SK-N-SH (cell line): ENCODE data around the gene USP26.

ENCODE experiments used
- CHD2 ChIP-seq: fragments of 150-350 bp; IDR thresholded peaks from 2 replicates; pipeline ENCODE4 v1.6.1; 2018; ENCODE audit warnings: low read length; ENCODE audit not compliant: partially characterized antibody
- CTCF ChIP-seq: fragments of 200-600 bp; sonication (generic); IDR thresholded peaks from 2 replicates; pipeline ENCODE4 v1.6.1; 2017; ENCODE audit warnings: antibody characterized with exemption, mild to moderate bottlenecking, moderate library complexity
- FOXJ3 ChIP-seq: sonication (generic); formaldehyde crosslinking; IDR thresholded peaks from 2 replicates; pipeline ENCODE4 v1.5.1; 2020; ENCODE audit warnings: mild to moderate bottlenecking, missing genetic modification reagents
- POLR2AphosphoS5 ChIP-seq: IDR thresholded peaks from 2 replicates; pipeline ENCODE4 v1.6.1; 2012; ENCODE audit warnings: low read depth, low read length
- REST ChIP-seq: IDR thresholded peaks from 2 replicates; pipeline ENCODE4 v1.6.1; 2012; ENCODE audit warnings: mild to moderate bottlenecking, low read depth, low read length, moderate library complexity
- SIN3A ChIP-seq: IDR thresholded peaks from 2 replicates; pipeline ENCODE4 v1.6.1; 2012; ENCODE audit warnings: low read depth, mild to moderate bottlenecking, low read length, moderate library complexity, borderline replicate concordance
- TEAD4 ChIP-seq: IDR thresholded peaks from 2 replicates; pipeline ENCODE4 v1.4.0; 2012; ENCODE audit warnings: mild to moderate bottlenecking, borderline replicate concordance; ENCODE audit not compliant: insufficient read depth
- USF1 ChIP-seq: IDR thresholded peaks from 2 replicates; pipeline ENCODE4 v1.4.0; 2012; ENCODE audit warnings: low read depth, borderline replicate concordance

- no peak for TF ChIP-seq CTCF
- no peak for TF ChIP-seq REST
- no peak for TF ChIP-seq TEAD4
- TF ChIP-seq POLR2AphosphoS5: no peak
- TF ChIP-seq SIN3A: no peak
- no peak for TF ChIP-seq USF1
- TF ChIP-seq CHD2: no peak
- no peak for TF ChIP-seq FOXJ3 (CRISPR knock-in tag)
These were observed 50.3 kb downstream of the USP26 start for GRCh38 chrX:133046601-133047000.
